PC-3 (cell line): ENCODE measurements around the gene TTLL9.

Experiments used
- CTCF ChIP-seq: fragments of 300-600 bp; sonication (generic); conservative IDR thresholded peaks from 2 replicates; pipeline ENCODE4 v1.5.1; 2017; ENCODE audit warnings: antibody characterized with exemption, low read depth, mild to moderate bottlenecking, low read length
- EZH2 ChIP-seq: fragments of 300-600 bp; sonication (generic); IDR thresholded peaks from one replicate; pipeline ENCODE4 v1.6.1; 2017; ENCODE audit warnings: antibody characterized with exemption, mild to moderate bottlenecking, low read length; ENCODE audit not compliant: unreplicated experiment
- EZH2phosphoT487 ChIP-seq: fragments of 300-600 bp; sonication (generic); IDR thresholded peaks from 2 replicates; pipeline ENCODE4 v1.6.1; 2018; ENCODE audit warnings: mild to moderate bottlenecking, antibody characterized with exemption, low read length, borderline replicate concordance

GRCh38 chr20:31972471-31973021 is 102.1 kb downstream of the TTLL9 start:
- TF ChIP-seq CTCF (no peak), EZH2 (no peak), EZH2phosphoT487 (no peak)
